ENCODE data around the gene UNC5C.

DNA sequence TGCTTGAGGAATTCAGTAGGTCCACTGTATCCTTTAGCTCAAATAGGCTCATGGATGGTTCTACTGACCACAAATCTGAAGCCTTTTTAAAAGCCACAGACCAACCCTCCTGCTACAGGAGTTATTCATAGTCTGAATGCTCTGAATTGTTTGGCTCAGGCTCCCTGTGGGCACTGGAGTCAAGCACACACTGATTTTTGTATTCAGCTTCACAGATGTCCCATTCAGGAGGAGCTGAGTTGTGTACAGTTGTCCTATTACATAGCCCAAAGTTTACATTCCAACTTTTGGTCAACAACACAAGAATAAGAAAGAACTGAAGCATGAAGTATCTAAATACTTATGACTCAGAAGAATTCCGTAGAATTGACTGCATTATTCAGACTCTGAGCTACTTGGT is 243.9 kb downstream of the UNC5C start:
- TF ChIP-seq, protein P1, sequence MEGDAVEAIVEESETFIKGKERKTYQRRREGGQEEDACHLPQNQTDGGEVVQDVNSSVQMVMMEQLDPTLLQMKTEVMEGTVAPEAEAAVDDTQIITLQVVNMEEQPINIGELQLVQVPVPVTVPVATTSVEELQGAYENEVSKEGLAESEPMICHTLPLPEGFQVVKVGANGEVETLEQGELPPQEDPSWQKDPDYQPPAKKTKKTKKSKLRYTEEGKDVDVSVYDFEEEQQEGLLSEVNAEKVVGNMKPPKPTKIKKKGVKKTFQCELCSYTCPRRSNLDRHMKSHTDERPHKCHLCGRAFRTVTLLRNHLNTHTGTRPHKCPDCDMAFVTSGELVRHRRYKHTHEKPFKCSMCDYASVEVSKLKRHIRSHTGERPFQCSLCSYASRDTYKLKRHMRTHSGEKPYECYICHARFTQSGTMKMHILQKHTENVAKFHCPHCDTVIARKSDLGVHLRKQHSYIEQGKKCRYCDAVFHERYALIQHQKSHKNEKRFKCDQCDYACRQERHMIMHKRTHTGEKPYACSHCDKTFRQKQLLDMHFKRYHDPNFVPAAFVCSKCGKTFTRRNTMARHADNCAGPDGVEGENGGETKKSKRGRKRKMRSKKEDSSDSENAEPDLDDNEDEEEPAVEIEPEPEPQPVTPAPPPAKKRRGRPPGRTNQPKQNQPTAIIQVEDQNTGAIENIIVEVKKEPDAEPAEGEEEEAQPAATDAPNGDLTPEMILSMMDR (conservative IDR thresholded peaks at IDR 0.05 in 1 of 2, IDR thresholded peaks at IDR 0.05 in 1 of 2; ENCODE audit: low read depth in 1 of 2, low read length in 2 of 2), result no peak
- TF ChIP-seq EZH2 (IDR thresholded peaks at IDR 0.05; ENCODE audit: low read length, missing control alignments), result no peak

All from fibroblast of lung (primary cell).